Activated CD4-positive, alpha-beta T cell treated with anti-CD3 and anti-CD28 coated beads, Interleukin-2, amount 50 U/mL, for 24 hours (primary cell): ENCODE data around the gene TBK1.
"Not testable (repeated sequence)": the region's sequence is repeated elsewhere in the genome, so short reads cannot be mapped to it uniquely, and the experiment has no call there.

Experiments used
- DNase-seq, 2 donors: peaks; one replicate each; pipeline ENCODE4 v3.0.0-alpha.2; 2020; ENCODE audit warnings: low read depth in 1 of 2, low spot score in 1 of 2

TBK1 gene

DNA sequence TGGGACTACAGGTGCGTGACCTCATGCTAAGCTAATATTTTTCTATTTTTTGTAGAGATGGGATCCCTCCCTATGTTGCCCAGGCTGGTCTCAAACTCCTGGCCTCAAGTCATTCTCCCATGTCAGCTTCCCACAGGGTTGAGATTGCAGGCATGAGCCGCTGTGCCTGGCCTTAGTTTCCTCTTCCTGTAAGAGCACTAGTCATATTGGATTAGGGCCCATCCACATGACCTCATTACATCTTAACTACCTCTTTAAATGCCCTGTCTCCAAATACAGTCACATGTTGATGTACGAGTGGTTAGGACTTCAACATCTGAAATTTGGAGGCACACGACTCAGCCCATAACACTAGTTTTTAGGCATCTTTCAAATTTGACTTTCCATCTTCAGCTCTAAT, 86.2 kb downstream of the TBK1 start:
- DNase-seq, result no peak

DNA sequence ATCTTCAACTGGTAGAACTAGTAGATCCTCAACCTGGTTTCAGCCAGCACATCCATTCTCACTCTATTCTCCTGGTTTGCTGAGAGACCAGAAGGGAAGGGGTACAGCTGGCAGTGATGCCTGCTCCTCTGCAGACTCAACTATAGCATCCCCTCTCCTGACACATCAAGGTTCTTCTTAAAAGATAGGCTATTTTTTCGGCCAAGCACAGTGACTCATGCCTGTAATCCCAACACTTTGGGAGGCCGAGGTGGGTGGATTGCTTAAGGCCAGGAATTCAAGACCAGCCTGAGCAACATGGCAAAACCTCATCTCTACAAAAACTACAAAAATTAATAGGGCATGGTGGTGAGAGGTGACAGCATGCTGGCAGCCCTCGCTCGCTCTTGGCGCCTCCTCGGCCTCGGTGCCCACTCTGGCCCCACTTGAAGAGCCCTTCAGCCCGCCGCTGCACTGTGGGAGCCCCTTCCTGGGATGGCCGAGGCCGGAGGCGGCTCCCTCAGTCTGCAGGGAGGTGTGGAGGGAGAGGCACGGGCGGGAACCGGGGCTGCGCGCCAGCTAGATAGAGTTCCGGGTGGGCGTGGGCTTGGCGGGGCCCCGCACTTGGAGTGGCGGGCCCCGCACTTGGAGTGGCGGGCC, 90.6 kb downstream of the TBK1 start:
- not testable (repeated sequence) for DNase-seq

DNA sequence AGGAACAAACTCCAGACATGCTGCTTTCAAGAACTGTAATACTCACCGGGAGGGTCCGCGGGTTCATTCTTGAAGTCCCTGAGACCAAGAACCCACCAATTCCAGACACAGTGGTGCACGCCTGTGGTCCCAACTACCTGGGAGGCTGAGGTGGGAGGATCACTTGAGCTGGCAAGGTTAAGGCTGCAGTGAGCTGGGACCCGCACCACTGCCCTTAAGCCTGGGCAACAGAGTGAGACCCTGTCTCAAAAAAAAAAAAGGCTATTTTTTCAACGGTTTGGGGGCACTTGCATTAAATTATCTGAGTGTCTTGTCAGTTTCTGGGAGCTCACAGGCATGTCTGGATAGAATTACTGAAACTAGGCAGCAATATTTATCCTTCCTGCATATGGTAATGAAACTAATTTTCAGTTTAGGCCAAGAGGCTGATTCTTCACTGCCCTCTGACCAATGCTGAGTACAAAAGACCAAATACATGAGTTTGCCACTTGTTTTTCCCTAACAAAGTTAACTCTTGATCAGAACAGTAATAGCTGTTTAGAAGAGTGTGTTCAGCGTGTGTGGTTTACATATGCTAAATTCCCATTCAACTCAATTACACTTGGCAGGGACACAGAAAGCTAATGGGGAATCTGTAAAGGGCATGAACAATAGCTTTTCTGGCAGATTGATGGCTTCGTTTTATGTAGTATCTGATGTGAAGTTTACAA, 92.6 kb downstream of the TBK1 start:
- DNase-seq, result no peak

DNA sequence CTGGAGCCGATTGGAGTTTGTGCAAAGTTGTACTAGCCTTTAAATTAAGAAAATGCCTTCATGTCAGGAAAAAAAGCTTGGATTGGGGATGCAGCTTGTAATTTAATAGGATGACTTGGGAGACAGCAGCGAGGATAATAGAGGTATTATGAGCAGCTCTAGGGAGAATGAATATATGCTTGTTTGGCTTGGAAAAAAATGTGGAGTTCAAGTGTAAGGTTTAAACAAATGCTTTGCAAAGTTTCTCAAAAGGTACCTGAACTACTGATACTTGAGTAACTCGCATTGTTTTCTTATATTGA, 93.1 kb downstream of the TBK1 start:
- no peak for DNase-seq

GRCh38 chr12:64549108-64549507, 97.2 kb downstream of the TBK1 start:
- no peak for DNase-seq

GRCh38 chr12:64550755-64551154, 98.8 kb downstream of the TBK1 start:
- no peak for DNase-seq

DNA sequence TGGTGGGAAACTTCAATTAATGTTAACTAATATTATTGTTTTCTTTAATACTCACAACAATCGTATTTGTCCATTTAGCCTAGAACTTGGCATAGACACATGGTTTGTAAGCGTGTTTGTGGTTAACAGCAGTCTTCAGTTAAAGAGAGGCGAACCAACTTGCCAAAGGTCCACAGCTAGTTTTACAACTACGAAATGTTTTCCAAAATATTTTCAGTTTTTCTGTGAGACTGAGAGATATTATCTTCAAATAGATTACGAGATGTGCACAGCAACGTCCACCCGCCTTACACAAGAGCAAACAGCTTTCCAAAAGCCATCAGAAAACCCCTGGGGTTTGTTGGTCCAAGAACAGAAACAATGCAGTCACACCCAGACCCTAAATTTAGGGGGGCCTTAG, 99.8 kb downstream of the TBK1 start:
- DNase-seq, result no peak
